ENCODE data around the gene PPARGC1A.

The PPARGC1A gene

DNA sequence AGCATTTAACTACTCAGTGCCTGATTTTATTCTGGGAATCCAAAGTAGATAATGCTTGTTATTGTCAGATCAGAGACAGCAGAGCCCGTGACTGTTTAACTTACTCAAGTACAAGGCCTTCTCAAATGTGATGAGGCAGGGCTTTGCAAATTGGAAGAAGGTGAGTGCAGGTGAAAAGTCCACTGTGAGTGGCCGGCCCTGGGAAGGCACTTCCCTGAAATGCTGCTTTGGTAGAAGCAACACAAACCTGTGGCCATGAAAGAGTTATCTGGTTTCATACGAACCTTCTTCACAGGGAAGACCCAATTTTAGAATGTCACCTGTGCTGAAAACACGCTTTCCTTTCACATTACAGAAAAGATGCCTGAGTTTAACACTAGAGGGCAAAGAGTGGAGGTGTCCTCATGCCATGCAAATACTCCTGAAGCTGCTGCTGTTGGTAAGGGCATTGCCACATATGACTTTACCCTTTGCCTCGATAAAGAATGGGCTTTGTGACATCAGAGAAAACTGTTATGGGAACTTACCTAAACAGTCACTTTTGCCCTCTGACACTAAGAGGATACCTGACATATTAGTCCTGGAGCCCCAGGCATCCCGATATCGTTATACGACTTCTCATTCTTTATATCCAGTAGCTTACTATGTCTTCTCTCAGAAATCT, 8.0 kb downstream of the PPARGC1A start:
- DNase-seq (ENCODE audit: low read depth) = no peak

DNA sequence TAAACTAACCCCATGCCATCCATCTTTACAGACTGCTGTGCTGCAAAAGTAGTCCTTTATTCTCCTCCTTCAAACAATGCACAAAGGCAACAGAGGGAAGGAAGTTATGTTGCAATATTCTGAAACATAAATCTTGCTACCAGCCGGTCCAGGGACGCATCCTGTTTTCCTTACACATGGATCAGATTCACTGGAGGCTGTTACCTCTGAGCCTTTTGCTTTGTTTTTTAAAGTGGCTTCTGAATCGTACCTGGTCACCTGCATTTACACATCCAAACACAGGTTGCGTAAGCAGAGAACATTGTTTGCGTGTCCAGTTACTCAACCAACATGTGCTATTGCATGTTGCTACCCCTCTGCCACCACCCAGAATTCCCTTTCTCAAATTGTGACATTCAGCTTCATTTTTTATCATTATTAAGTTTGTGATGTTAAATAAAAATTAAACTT, 8.8 kb downstream of the PPARGC1A start:
- DNase-seq (ENCODE audit: low read depth) = no peak

DNA sequence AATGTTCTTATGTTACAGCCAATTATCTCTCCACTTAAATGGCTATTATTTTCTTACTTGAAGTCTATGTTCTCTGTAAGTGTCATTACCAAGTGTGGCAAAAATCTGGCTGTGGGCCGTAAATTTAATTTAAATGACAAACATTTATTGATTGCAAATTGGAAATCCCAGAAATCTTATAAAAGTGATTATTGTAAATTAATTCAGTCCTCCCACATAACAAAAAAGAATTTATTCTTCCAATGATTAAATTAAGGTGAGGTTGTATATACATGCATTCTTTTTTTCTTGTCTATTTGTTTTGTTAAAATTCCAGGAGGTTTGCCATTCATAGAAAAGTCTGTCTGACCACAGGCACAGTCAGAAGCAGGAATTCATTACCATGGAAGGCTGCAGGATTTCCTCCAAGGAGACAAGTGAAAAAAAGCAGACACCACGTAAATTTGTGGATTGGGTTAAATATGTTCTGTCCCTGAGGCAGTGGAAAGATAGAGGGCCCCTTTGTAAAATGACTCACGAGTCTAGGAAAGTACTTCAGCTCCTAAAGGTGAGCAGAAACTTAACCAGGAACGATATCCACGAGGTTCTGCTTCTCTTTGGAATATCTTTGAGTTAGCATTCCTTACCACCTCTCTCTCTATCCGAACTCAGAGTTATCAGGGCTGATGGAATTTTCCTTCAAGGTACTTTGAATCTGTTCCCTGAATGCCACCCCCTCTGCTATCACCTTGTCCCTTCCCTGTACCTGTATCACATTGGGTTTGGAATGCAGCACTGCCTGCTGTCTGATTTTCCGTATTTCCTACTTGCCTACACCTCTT, 10.7 kb downstream of the PPARGC1A start:
- DNase-seq (ENCODE audit: low read depth) = no peak

DNA sequence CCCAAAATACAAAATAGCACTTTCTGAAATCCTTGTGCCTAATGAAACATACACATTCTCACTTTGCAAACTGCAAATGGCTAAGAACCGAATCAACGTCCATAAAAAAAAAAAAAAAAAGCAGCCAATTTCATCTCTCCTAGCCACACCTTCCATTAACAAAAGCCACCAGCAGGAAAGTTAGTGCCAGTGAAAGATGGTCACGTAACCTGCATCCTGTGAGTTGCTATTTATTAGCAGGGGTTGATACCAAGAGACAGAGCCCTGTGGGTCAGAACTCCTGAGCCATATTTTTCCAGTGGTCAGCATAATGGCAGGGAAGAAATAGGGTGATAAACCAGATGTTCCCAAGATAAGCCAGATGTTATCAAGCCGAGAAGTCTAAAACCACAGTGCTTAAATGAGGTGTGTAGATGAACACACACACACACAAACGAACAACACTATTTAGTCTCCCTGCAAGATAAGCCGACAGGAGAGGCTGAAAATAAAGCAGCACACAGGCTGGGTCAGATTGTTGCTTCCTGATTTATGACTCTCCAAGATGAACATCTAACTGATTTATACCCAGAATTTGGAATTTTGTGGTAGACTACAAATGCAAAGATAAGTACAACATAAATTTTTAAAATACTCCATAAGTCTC, 11.5 kb downstream of the PPARGC1A start:
- DNase-seq (ENCODE audit: low read depth) = no peak

DNA sequence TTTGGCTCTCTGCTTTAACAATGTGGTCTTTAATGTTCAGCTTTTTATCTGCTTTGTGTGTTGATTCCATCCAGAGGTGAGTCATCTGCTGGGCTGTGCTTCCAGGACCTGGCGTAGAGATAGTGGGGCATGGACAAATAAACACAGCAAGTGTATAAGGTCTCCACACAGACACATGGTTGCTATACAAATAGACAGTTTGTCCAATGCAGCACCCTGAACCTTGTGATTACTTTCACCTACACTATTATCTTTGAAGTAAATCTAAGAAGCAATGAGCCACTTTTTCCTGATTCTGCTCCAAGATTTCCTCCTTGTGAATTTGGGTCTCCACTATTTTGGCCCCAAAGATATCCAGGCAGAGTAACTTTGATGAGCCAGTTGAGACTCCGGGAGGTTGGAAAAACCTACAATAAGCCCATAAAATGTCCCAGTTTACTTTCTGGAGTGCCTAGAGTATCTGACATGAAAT, 12.1 kb downstream of the PPARGC1A start:
- no peak for DNase-seq (ENCODE audit: low read depth)

DNA sequence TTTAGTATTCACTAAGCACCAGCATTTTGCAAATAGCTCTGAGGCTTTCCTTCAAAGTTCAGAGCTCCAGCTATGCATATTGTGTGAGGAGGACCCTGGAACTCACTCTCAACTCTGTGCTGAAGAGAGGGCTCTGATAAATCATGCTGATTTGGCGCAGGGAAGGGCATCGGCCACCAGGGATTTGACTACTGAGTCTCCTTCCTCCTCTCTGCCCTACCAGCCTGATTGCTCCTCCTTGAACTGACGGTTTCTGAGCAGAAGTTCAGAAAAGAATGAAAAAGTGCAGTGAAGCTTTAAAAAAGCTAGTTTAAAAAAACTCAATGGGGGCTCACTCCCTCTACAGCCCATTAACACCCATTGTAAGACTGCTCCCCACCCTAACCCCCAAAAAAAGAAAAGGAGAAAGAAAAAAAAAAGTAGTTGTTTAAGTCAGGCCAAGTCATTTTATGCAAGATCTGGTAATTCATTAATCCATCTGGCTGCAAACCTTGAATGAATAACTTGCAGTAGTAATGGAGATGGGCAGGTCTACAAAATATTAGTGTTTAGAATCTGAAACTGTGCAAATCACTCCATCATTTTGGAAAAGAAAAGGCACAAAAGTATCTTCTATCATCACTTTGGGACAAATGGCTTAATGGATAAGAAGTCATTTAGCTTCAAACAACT, 13.3 kb downstream of the PPARGC1A start:
- no peak for DNase-seq (ENCODE audit: low read depth)

DNA sequence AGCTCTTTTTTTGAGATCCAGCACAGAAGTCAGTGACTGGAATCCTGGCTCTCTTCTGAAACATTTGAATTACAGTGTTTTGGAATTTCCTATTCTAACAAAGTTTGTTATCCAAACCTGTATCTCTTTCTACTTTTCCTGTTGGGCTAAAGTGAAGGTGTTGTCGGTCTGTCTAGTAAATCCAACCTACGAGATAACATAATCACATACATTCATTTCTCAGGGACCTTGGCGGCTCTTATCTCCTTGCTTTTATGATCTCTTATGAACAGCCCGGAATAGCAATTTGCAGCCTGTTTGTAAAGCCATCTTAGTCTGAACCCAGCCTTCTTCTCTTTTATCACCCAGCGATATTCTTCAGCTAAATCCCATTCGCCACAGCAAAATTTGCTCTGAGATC, 14.5 kb downstream of the PPARGC1A start:
- no peak for DNase-seq (ENCODE audit: low read depth)

DNA sequence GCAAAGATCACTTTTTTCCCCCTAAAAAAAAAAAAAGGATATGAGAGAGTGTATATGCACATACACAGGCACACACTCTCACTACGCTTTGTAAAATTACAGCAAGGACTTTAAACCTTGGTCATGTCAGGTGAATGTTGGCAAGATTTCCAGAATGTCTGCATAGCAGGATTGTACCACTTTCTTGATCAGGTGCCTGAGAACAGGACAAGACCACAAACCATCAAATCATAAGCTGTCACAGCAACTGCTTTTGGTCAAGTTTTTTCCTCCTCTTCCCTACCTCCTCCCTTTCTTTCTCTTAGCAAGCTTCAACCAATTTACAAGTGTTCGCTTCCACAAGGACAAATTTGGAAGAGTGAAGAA, 15.3 kb downstream of the PPARGC1A start:
- DNase-seq (ENCODE audit: low read depth) = no peak

DNA sequence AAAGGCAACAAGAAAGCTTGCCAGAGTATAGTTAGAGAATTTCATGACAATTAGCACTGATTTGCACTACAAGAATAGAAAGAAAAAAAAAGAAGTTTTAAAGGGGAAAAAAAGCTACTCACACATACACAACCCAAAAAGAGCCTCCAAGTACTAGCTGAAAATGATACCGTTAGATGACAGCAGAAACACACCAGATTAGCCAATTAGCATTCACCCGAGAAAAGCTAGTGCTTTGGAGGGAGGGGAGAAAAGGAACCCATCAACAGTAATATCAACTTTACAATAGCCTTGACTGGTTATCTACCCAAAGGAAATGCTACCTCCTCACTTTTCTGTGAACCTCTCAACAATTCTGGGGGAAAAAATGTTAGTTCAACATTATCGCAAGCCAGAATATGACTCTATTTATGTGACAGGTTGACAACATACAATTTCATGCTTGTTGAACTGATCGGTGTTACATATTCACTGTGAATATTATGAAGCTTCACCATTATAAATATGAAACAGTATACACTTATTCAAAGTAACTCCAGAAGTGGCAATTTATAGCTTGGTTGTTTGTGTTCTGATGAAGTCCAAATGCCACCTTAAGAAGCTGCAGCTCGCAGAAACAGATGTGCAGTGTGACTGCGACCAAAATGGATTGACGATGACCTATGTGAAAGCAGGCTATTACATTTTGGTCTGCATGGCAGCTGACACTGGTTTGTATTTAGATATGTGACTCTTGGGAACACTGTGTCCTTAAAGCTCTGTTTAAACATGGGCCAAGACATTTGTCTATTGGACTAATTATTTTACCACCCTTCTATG, 15.9 kb downstream of the PPARGC1A start:
- DNase-seq (ENCODE audit: low read depth) = no peak

DNA sequence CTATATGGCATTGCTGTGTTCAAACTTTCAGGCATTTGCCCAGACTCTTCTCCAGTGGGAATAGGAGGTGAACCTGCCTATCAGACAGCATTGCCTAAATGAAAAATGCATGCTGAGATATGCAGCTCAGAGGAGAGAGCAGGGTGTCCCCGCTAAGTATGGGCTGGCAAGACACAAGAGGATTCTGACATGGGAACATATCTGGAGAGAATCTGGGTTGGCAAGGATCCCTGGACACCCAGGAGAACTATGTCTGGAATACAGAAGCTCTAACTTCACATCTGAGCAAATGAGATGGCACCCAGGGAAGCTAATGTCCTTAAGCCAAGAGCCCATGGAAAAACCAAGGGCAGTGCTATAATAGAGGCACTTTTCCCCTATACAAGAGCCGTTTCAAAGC, 18.4 kb downstream of the PPARGC1A start:
- no peak for DNase-seq (ENCODE audit: low read depth)

DNA sequence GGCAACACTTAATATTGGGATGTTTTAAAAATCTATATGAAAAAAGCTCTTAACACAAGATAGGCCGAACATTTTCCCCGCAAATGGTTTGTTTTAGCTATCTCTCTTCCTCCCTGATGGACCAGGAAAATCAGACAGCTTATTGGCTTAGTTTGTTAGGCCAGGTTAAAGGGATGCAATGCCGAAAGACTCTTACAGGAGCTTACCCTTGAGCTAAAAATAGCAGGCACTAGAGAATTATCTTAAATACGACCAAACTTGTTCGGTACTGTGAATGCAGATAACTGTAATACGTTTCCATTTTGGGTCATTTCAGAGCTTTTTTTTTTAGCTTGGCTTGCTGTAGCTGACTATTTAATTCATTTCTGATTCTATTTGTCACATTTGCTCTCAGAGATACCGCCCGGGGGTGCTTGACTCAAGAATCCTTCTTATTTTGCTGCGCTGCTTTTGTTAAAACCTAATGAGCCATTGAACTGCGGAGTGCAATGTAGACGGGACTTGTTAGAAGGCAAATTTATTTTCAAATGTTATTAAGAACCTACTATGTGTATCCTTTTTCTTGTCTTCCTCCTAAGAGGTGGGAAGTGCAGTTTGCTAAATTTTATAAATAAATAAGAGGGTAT, 23.3 kb downstream of the PPARGC1A start:
- DNase-seq (ENCODE audit: low read depth) = no peak

DNA sequence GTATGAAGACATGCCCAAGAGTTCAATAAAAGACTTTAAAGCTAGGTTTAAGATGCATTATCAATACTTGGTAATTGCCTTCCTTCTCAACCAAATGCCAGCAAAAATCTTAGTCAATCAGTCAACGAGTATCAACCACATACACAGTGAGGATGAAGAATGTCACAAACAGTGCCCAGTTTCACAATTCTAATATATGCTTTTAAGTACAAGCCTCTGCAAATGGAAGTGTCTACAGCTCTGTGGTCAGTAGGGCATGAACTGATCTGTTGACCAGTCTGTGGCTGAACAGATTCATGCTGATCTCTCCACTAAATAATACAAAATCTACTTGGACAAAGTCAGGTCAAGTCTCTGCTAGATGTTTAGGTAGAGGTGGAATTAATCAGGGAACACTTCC, 27.9 kb downstream of the PPARGC1A start:
- DNase-seq (ENCODE audit: low read depth) = no peak

DNA sequence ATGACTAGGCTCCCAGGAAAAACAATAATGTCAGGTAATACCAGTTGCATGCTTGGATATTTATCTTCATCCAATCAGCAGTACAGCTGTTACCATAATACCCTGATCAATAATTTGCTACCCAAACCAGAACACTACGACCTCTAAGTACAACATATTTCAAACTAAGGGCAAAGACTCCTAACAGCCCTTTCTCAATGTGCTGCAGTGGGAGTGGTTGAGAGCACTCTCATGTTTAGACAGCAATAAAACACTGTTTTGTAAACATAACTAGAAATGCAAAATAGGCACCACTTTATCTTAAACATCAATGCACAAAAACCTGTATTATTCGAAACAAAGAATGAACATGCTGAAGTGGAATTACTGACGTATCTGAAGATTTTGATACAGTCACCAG, 28.9 kb downstream of the PPARGC1A start:
- DNase-seq (ENCODE audit: low read depth) = no peak

DNA sequence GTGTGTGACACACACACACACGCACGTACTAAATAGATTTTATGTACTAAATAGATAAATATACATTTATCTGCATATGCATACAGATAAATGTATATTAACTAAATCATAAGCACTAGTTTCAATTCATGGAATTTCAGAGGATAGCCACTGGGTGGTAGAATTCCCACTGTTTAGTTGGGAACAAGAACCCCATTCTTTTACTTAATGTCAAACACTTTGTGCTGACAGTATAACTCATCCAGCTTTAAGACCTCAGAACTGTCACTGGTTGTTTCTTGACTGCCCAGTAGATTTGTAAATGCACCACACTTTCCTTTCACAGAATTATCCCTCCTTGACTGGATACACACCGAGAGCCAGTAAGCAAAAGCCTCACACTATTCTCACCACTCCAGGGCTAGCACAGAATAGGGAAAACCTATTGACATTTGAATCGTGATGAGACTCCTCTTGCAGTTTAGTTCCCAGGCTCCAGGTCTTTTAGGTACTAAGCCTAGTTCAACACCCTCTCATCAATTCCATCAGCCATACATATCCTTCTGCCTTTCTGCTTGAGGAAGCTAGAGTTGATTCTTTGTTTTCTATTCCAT, 32.4 kb downstream of the PPARGC1A start:
- no peak for DNase-seq (ENCODE audit: low read depth)

DNA sequence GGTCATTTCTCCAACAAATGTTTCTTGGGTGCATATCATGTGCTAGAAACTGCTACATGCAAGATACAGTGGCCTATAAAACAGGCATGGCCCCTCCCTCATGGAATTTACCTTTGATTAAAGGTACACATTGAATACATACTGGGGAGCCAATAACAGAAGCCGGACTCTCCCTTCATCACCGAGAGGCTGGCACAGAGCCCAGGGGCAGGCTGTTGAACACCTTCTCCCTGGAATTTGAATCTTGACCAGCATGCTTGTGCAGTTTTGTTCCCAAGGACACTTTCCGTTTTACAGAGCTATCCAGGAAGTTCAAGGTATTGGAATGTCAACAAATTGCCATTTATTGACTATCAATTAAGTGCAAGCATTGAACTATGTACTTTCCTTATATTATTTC, 33.2 kb downstream of the PPARGC1A start:
- no peak for DNase-seq (ENCODE audit: low read depth)

DNA sequence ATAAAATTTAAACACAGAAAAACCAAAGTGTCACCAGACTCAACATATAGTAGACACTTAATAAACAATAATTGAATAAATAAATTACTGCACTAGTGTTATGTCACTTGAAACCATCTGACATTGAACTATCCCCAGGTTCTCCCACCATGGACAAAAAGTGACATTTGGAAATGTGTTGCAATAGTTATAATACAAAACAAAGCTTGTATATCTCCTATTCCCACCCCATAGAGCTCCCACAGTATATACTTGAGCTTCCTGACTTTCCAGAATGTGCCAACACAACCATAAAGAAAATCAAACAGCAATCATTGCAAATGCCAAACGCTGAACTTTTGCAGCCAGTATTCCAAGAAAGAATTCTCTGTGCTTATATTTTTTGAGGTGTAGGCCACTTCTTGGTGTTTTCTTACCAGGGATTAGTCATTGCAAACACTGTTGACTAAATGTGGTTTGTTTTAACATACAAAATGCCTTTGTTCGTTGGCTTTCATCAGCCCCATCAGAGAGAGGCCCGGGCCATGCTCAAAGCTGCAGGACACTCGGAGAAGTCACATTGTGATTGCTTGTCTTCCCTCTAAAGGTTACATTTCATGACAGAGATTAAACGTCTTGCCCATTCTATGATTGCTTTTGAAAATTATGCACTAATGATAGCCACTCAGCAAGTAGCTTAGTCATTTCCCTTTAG, 33.8 kb downstream of the PPARGC1A start:
- DNase-seq (ENCODE audit: low read depth) = no peak

DNA sequence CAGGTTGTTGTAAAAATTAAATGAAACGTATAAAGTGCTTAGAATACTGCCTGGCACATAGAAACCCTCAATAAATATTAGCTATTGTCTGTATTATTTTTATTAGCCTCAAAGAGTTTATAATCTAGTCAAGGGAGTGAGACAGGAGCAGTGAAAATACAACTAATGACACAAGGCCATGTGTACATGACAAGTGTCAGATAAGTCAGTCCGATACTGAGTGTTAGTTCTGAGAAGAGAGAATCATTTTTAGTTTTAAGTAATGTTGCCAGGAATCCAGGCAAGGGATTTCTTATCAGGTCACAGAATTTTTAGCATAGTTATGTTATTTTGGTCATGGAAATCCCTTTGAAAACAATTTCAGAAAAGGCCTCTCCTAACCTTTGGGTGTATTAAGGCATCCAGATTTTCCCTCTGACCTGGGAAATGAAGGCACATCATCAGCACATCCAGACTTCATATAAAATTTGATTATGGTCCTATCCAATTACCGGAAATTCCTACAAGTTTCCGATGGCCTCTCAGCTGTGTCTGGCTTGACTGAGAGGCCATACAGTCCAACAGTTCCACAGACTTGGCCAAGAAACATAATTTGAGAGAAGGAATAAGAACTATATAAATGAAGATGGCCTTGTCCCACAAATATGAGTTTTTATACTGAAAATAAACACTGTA, 35.7 kb downstream of the PPARGC1A start:
- no peak for DNase-seq (ENCODE audit: low read depth)

DNA sequence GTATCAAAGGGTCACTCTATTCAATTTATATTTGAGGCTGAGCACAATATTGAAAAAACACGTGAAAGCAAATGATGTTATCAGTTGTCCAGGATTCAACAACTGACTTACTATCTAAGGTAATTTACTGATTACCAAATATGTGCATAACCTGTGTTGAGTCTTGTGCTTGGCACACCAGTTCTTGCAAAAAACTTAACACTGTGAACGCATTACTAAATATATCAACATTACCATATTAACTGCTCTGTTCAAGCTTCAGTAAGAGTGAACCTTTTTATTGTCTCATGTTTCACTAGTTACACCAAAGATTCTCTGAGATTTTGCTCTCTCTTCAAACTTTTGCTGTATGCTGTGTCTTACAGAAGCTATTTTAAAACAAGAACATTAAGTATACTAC, 38.4 kb downstream of the PPARGC1A start:
- DNase-seq (ENCODE audit: low read depth) = no peak

DNA sequence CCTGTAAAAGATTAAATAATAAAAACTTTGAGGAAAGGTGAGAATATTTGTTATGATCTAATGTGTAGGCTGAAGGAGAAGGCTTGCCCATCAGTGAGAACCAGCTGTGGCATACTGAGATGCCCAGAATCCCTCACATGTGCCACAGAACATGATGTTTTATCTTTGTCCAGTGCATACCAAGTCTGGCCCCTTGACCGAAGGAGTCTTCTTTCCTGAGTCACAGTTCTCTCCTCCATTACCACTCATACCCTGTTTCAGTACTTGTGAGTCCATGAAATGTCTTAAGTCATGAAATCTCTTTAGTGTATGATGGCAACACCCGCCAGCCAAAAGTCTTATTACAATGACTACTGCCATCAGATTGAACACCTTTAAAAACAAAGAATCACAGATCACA, 42.7 kb downstream of the PPARGC1A start:
- DNase-seq (ENCODE audit: low read depth) = no peak

DNA sequence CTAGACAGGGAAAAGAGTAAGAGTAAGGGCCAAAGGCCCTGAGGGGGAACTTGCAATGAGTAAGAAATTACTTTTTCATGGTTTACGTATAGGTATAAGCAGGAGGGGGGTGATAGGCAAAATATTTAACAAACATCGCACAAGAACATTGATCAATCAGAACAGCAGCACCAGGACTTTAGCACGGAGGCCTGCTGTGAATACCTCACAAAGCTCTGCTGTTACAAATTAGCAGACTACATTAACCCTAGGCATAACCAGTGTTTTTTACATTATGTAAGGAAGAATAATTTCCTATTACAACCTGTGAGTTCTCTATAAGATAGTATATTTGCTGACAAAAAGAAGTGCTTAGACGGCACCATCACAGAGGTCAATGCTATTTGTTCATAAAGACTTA, 44.9 kb downstream of the PPARGC1A start:
- DNase-seq (ENCODE audit: low read depth) = no peak
